ENCODE results near the gene RAPGEF3.

DNA sequence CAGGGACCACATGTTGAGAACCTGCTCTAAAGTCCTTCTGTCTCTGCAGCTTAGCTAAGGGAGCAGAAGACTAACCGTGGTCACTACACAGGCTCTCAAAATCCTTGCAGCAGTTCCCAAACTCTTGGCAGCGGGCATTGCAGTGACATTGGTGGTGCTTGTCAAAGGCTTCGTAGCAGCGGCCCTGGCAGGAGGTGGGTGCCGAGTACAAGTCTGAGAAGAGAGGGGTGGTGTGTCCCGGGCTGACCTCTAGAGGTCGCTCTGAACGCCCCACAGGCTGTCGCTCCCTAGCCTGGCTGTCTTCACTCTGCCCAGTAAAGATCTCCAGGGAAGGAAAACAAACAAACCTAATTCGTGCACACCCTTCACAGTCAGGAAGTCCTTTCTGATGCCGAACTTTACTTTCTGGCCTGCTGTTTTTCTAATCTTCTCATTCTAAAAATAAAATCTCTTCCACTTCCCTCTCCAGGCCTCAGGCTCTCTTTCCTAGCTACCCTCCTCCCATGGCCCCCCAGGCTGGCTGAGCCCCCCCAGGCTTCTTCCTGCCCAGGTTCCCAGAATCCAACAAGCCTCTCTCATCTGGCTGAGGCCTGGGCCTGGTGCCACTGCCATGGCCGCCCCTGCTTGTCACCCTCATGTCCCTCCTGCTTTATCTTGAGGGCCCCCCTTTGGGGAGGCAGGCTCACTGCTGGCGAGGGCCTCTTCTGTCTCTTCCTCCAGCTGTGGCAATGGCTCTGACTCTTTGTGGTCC, 41.1 kb downstream of the RAPGEF3 start:
- TF ChIP-seq, protein P1, sequence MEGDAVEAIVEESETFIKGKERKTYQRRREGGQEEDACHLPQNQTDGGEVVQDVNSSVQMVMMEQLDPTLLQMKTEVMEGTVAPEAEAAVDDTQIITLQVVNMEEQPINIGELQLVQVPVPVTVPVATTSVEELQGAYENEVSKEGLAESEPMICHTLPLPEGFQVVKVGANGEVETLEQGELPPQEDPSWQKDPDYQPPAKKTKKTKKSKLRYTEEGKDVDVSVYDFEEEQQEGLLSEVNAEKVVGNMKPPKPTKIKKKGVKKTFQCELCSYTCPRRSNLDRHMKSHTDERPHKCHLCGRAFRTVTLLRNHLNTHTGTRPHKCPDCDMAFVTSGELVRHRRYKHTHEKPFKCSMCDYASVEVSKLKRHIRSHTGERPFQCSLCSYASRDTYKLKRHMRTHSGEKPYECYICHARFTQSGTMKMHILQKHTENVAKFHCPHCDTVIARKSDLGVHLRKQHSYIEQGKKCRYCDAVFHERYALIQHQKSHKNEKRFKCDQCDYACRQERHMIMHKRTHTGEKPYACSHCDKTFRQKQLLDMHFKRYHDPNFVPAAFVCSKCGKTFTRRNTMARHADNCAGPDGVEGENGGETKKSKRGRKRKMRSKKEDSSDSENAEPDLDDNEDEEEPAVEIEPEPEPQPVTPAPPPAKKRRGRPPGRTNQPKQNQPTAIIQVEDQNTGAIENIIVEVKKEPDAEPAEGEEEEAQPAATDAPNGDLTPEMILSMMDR (IDR thresholded peaks at IDR 0.05): peak; percentile 24 to 54 (median 39)
- no peak for TF ChIP-seq POLR2A (IDR thresholded peaks at IDR 0.05)
- TF ChIP-seq EP300 (IDR thresholded peaks at IDR 0.05): no peak
